ENCODE measurements around the gene FCHSD2. TPM values are rescaled to one million over a fixed set of nuclear protein-coding genes. Genes with fewer than 3 reads are reported as not detected.
A peak's percentile ranks its signal among the peaks of the same experiment; 100 is the strongest.

FCHSD2 gene
- total and polyA plus RNA-seq, 9 of the 15 experiments (the other 6 are each of a cell fraction or from before 2014, with no cell fraction given) = 1.8 to 14.7 (median 6.4) TPM

DNA sequence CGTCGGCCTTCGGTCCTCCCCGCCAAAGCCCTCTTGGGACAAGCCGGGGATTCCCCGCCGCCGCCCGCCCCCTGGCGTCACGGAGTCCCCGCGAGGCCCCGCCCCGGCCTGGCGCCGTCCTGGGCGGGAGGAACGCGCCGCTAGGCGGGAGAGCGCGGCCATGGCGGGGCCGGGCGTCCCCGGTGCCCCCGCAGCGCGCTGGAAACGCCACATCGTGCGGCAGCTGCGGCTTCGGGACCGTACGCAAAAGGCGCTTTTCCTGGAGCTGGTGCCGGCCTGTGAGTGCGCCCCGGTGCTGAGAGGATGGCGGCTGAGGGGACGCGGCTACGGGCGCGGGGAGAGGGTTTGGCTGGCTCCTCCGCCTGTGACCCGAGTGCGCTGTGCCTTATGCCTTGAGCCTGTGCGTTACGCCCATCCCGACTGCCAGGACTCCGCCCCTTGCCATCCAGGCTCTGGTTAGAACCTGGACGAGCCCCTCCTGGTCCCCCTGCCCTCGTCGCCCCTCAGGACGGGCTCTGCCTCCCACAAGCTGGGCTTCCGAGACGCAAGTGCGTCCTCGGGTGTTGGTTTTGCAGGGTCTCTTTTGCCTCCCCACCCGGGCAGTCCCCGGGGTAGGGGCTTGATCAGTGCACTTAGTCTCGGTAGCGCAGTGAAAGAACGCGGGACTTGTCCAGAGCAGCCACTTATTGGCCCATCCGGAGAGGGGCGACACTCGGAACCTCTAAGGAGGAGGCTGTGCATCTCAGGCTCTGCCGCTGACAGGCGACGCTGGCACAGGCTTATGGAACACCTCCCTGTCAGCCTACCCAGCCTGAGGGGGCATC lies 327.6 kb downstream of the FCHSD2 start, which contains the start of gene ATG16L2 (continued):
- TF ChIP-seq CREBBP (IDR thresholded peaks at IDR 0.05; ENCODE audit: low read depth, low read length) = no peak
- TF ChIP-seq, protein P1, sequence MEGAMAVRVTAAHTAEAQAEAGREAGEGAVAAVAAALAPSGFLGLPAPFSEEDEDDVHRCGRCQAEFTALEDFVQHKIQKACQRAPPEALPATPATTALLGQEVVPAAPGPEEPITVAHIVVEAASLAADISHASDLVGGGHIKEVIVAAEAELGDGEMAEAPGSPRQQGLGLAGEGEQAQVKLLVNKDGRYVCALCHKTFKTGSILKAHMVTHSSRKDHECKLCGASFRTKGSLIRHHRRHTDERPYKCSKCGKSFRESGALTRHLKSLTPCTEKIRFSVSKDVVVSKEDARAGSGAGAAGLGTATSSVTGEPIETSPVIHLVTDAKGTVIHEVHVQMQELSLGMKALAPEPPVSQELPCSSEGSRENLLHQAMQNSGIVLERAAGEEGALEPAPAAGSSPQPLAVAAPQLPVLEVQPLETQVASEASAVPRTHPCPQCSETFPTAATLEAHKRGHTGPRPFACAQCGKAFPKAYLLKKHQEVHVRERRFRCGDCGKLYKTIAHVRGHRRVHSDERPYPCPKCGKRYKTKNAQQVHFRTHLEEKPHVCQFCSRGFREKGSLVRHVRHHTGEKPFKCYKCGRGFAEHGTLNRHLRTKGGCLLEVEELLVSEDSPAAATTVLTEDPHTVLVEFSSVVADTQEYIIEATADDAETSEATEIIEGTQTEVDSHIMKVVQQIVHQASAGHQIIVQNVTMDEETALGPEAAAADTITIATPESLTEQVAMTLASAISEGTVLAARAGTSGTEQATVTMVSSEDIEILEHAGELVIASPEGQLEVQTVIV (CRISPR knock-in tag; IDR thresholded peaks at IDR 0.05; ENCODE audit: borderline replicate concordance) = no peak
- TF ChIP-seq, protein P2, sequence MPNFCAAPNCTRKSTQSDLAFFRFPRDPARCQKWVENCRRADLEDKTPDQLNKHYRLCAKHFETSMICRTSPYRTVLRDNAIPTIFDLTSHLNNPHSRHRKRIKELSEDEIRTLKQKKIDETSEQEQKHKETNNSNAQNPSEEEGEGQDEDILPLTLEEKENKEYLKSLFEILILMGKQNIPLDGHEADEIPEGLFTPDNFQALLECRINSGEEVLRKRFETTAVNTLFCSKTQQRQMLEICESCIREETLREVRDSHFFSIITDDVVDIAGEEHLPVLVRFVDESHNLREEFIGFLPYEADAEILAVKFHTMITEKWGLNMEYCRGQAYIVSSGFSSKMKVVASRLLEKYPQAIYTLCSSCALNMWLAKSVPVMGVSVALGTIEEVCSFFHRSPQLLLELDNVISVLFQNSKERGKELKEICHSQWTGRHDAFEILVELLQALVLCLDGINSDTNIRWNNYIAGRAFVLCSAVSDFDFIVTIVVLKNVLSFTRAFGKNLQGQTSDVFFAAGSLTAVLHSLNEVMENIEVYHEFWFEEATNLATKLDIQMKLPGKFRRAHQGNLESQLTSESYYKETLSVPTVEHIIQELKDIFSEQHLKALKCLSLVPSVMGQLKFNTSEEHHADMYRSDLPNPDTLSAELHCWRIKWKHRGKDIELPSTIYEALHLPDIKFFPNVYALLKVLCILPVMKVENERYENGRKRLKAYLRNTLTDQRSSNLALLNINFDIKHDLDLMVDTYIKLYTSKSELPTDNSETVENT (CRISPR knock-in tag; IDR thresholded peaks at IDR 0.05) = peak; percentile 39; the same call in 1 of the 2 replicates
- TF ChIP-seq, protein P3, sequence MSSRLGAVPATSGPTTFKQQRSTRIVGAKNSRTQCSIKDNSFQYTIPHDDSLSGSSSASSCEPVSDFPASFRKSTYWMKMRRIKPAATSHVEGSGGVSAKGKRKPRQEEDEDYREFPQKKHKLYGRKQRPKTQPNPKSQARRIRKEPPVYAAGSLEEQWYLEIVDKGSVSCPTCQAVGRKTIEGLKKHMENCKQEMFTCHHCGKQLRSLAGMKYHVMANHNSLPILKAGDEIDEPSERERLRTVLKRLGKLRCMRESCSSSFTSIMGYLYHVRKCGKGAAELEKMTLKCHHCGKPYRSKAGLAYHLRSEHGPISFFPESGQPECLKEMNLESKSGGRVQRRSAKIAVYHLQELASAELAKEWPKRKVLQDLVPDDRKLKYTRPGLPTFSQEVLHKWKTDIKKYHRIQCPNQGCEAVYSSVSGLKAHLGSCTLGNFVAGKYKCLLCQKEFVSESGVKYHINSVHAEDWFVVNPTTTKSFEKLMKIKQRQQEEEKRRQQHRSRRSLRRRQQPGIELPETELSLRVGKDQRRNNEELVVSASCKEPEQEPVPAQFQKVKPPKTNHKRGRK (tag; IDR thresholded peaks at IDR 0.05) = no peak
- TF ChIP-seq HDAC3 (IDR thresholded peaks at IDR 0.05; ENCODE audit: borderline replicate concordance, partially characterized antibody) = no peak
- TF ChIP-seq MED1 (CRISPR knock-in tag; IDR thresholded peaks at IDR 0.05; ENCODE audit: borderline replicate concordance) = no peak
- TF ChIP-seq, protein P4, sequence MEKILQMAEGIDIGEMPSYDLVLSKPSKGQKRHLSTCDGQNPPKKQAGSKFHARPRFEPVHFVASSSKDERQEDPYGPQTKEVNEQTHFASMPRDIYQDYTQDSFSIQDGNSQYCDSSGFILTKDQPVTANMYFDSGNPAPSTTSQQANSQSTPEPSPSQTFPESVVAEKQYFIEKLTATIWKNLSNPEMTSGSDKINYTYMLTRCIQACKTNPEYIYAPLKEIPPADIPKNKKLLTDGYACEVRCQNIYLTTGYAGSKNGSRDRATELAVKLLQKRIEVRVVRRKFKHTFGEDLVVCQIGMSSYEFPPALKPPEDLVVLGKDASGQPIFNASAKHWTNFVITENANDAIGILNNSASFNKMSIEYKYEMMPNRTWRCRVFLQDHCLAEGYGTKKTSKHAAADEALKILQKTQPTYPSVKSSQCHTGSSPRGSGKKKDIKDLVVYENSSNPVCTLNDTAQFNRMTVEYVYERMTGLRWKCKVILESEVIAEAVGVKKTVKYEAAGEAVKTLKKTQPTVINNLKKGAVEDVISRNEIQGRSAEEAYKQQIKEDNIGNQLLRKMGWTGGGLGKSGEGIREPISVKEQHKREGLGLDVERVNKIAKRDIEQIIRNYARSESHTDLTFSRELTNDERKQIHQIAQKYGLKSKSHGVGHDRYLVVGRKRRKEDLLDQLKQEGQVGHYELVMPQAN (IDR thresholded peaks at IDR 0.05; ENCODE audit: borderline replicate concordance) = 0 out of 2 replicates have a peak, but pooled peaks have one; percentile 39
- peak; percentile 64; the same call in 1 of the 2 replicates for TF ChIP-seq ZBTB1 (CRISPR knock-in tag; IDR thresholded peaks at IDR 0.05; ENCODE audit: borderline replicate concordance, low read depth)

Measured in K562 (cell line).